ENCODE data around the gene NR4A3.
"Not testable (repeated sequence)": the region's sequence is repeated elsewhere in the genome, so short reads cannot be mapped to it uniquely, and the experiment has no call there.

NR4A3 gene

GRCh38 chr9:99848447-99848846 lies 26.8 kb downstream of the NR4A3 start:
- no peak for TF ChIP-seq CTCF (IDR thresholded peaks at IDR 0.05; ENCODE audit: low read depth, low read length, missing control alignments)
- H3K4me3 ChIP-seq (ENCODE audit: low read depth, low read length): no peak overlapping the region
- DNase-seq (ENCODE audit: low read depth): no peak

- DNase-seq (ENCODE audit: low read depth): no peak
- no peak overlapping the region for H3K4me3 ChIP-seq (ENCODE audit: low read depth, low read length)
- no peak for TF ChIP-seq CTCF (IDR thresholded peaks at IDR 0.05; ENCODE audit: low read depth, low read length, missing control alignments)
Observed at GRCh38 chr9:99850736-99851499, 29.2 kb downstream of the NR4A3 start.

- no peak for TF ChIP-seq CTCF (IDR thresholded peaks at IDR 0.05; ENCODE audit: low read depth, low read length, missing control alignments)
- DNase-seq (ENCODE audit: low read depth): no peak
- no peak overlapping the region for H3K4me3 ChIP-seq (ENCODE audit: low read depth, low read length)
Observed at GRCh38 chr9:99851500-99851822, 29.8 kb downstream of the NR4A3 start.

- H3K4me3 ChIP-seq (ENCODE audit: low read depth, low read length): no peak overlapping the region
- no peak for TF ChIP-seq CTCF (IDR thresholded peaks at IDR 0.05; ENCODE audit: low read depth, low read length, missing control alignments)
- DNase-seq (ENCODE audit: low read depth): no peak
Observed at GRCh38 chr9:99852617-99853016, 30.9 kb downstream of the NR4A3 start.

GRCh38 chr9:99855467-99856176 lies 33.9 kb downstream of the NR4A3 start:
- DNase-seq (ENCODE audit: low read depth): no peak
- no peak for TF ChIP-seq CTCF (IDR thresholded peaks at IDR 0.05; ENCODE audit: low read depth, low read length, missing control alignments)
- H3K4me3 ChIP-seq (ENCODE audit: low read depth, low read length): no peak overlapping the region

GRCh38 chr9:99857576-99857975 lies 35.9 kb downstream of the NR4A3 start:
- not testable (repeated sequence) for DNase-seq (ENCODE audit: low read depth); H3K4me3 ChIP-seq (ENCODE audit: low read depth, low read length)

GRCh38 chr9:99858087-99858486 lies 36.4 kb downstream of the NR4A3 start:
- no peak for DNase-seq (ENCODE audit: low read depth)
- H3K4me3 ChIP-seq (ENCODE audit: low read depth, low read length): no peak overlapping the region
- TF ChIP-seq CTCF (IDR thresholded peaks at IDR 0.05; ENCODE audit: low read depth, low read length, missing control alignments): no peak
